Calu3 (cell line): ENCODE data around the gene PTK6. TPM values are rescaled to one million over a fixed set of nuclear protein-coding genes. Genes with fewer than 3 reads are reported as not detected.

Source experiments
- BruUV-seq: library from RNA; stranded (reverse); fragments of 400-500 nt; replicated peaks from 2 replicates; lab custom pipeline; 2021; lab: Mats Ljungman, UMichigan
- CTCF ChIA-PET: fragments of 300-600 bp; sonication (Branson Sonifier 250); formaldehyde crosslinking; loops from one replicate; lab custom pipeline; 2022; ENCODE audit warnings: antibody characterized with exemption; lab: Charles Lee
- DNase-seq: peaks from one replicate; pipeline ENCODE4 v3.0.0; 2022
- H3K27ac Mint-ChIP-seq: one replicate; pipeline ENCODE4 v1.8.0; 2022; ENCODE audit warnings: mixed read lengths; ENCODE audit not compliant: unreplicated experiment
- H3K27me3 Mint-ChIP-seq: one replicate; pipeline ENCODE4 v1.8.0; 2022; ENCODE audit warnings: mixed read lengths; ENCODE audit not compliant: unreplicated experiment
- H3K36me3 Mint-ChIP-seq: one replicate; pipeline ENCODE4 v1.8.0; 2022; ENCODE audit warnings: mild to moderate bottlenecking, moderate library complexity, mixed read lengths; ENCODE audit not compliant: insufficient read depth, unreplicated experiment
- H3K4me1 Mint-ChIP-seq: one replicate; pipeline ENCODE4 v1.8.0; 2022; ENCODE audit warnings: mild to moderate bottlenecking, low read depth, mixed read lengths; ENCODE audit not compliant: unreplicated experiment
- H3K4me3 Mint-ChIP-seq: one replicate; pipeline ENCODE4 v1.8.0; 2022; ENCODE audit warnings: mild to moderate bottlenecking, low read depth, moderate library complexity, mixed read lengths; ENCODE audit not compliant: unreplicated experiment
- H3K9me3 Mint-ChIP-seq: one replicate; pipeline ENCODE4 v1.8.0; 2022; ENCODE audit warnings: low read depth, mixed read lengths; ENCODE audit not compliant: unreplicated experiment
- intact Hi-C: fragments of 100-400 bp; cut with micrococcal nuclease; formaldehyde crosslinking; loops from one replicate; pipeline ENCODE4 v1.10.0; 2022; ENCODE audit not compliant: unreplicated experiment
- total RNA-seq: library from RNA; stranded (reverse); gene quantifications from 2 replicates; pipeline ENCODE4 v1.2.3, GENCODE V29; 2022
- TF ChIP-seq, protein P1 (sequence below): fragments of 200-600 bp; IDR thresholded peaks from one replicate; pipeline ENCODE4 v1.8.0; 2022; ENCODE audit warnings: antibody characterized with exemption; ENCODE audit not compliant: unreplicated experiment

The PTK6 gene
- total RNA-seq, 1 experiment from 2014 or later: 15.9 TPM

DNA sequence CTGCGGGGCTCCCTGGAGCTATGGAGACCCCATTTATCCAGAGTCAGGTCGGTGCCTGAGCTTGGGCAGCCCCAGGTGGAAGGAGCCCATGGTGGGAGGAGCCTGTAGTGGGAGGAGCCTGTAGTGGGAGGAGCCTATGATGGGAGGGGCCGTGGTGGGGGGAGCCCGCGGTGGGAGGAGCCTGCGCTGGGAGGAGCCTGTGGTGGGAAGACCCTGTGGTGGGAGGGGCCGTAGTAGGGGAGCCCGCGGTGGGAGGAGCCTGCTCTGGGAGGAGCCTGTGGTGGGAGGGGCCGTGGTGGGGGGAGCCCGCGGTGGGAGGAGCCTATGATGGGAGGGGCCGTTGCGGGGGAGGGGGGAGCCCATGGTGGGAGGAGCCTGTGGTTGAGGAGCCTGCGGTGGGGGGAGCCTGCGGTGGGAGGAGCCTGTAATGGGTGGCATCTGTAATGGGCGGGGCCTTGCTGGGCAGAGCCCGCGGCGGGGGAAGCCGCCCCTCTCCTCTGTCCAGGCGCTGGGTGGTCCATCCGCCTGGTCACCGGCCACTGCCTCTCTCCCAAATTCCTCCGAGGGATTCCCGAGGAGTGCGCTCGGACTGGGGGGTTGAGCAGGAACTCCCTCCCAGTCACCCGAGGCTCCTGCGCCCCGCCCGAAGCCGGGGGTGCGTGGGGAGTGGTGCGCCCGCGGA, 16.2 kb upstream of the PTK6 start:
- H3K27ac Mint-ChIP-seq: peak overlapping the region; percentile 44
- BruUV-seq: no TSS peak
- no peaks in the 10 kb centered on the region for H3K4me1 Mint-ChIP-seq
- CTCF ChIA-PET: no interaction called here
- H3K4me3 Mint-ChIP-seq: peak overlapping the region; percentile 46
- no peaks in the 10 kb centered on the region for H3K9me3 Mint-ChIP-seq
- TF ChIP-seq, protein P1, sequence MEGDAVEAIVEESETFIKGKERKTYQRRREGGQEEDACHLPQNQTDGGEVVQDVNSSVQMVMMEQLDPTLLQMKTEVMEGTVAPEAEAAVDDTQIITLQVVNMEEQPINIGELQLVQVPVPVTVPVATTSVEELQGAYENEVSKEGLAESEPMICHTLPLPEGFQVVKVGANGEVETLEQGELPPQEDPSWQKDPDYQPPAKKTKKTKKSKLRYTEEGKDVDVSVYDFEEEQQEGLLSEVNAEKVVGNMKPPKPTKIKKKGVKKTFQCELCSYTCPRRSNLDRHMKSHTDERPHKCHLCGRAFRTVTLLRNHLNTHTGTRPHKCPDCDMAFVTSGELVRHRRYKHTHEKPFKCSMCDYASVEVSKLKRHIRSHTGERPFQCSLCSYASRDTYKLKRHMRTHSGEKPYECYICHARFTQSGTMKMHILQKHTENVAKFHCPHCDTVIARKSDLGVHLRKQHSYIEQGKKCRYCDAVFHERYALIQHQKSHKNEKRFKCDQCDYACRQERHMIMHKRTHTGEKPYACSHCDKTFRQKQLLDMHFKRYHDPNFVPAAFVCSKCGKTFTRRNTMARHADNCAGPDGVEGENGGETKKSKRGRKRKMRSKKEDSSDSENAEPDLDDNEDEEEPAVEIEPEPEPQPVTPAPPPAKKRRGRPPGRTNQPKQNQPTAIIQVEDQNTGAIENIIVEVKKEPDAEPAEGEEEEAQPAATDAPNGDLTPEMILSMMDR: no peak
- intact Hi-C loops: no loop called here
- H3K27me3 Mint-ChIP-seq: peaks cover 8% of the 10 kb centered on the region
- H3K36me3 Mint-ChIP-seq: peaks cover 45% of the 10 kb centered on the region
- DNase-seq: peak; percentile 81

DNA sequence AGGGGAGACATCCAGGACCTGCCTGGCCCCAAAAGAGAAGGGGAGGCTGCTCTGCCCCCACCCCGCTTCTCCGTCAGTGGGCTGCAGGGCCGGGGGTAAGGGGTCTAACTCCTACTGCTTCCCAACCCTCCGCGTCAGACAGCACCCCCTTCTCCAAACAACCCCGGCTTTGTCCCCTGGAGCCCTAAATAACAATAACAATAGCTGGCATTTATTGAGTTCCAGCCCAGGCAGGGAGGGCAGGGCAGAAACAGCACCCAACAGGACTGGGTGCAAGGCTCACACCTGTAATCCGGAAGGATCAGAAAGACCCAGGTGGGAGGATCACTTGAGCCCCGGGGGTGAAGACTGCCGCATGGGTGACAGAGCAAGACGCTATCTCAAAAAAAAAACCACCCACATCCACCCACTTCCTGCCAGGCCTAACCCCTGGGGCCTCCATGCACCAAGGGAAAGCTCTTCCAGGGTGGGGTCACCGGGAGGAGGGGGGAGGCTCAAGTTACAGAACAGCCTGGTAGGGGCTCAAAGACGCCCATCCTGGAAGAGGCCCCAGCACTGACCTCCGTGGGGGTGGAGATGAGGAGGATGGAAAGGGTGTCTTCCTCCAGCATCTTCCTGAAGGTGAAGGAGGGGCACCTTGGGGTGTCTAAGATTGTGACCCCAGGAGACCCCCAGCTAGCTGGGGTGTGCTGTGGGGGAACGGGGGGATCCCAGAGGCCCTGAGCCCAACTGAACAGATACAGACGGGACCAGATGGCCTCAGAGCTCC, 15.5 kb upstream of the PTK6 start:
- intact Hi-C loops: no loop called here
- H3K4me3 Mint-ChIP-seq: peak overlapping the region; percentile 46
- TF ChIP-seq, protein P1: no peak
- H3K36me3 Mint-ChIP-seq: peaks cover 40% of the 10 kb centered on the region
- H3K9me3 Mint-ChIP-seq: no peaks in the 10 kb centered on the region
- H3K27me3 Mint-ChIP-seq: peaks cover 8% of the 10 kb centered on the region
- no TSS peak for BruUV-seq
- CTCF ChIA-PET: no interaction called here
- H3K4me1 Mint-ChIP-seq: no peaks in the 10 kb centered on the region
- peak overlapping the region; percentile 44 for H3K27ac Mint-ChIP-seq
- no peak for DNase-seq

DNA sequence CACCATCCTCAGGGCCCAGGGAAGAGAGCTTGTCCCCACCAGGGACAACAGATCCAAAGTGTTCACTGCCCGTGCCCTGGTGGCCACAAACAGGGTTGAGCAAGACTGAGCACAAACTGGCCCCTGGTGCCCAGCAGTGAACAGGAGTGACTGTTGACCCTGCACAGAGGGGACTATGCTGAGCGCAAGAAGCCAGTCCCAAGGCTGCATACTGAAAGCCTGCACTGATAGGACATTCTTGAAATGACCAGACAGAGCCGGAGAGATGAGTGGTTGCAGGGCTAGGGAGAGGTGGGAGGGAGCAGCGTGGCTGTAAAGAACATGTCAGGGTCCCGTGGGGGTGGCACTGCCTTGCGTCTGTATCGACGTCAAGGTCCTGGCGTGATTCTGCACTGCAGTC, 13.9 kb upstream of the PTK6 start:
- BruUV-seq: no TSS peak
- no peak overlapping the region for H3K27ac Mint-ChIP-seq
- no peak for DNase-seq
- H3K9me3 Mint-ChIP-seq: no peaks in the 10 kb centered on the region
- H3K4me1 Mint-ChIP-seq: no peaks in the 10 kb centered on the region
- CTCF ChIA-PET: interaction anchor here (1.2 kb wide), 1 partner anchor 13 kb away, joined by 5 read pairs; no protein-coding TSS in a partner anchor
- intact Hi-C loops: no loop called here
- H3K27me3 Mint-ChIP-seq: peaks cover 8% of the 10 kb centered on the region
- peaks cover 35% of the 10 kb centered on the region for H3K36me3 Mint-ChIP-seq
- no peak overlapping the region for H3K4me3 Mint-ChIP-seq
- TF ChIP-seq, protein P1: no peak

DNA sequence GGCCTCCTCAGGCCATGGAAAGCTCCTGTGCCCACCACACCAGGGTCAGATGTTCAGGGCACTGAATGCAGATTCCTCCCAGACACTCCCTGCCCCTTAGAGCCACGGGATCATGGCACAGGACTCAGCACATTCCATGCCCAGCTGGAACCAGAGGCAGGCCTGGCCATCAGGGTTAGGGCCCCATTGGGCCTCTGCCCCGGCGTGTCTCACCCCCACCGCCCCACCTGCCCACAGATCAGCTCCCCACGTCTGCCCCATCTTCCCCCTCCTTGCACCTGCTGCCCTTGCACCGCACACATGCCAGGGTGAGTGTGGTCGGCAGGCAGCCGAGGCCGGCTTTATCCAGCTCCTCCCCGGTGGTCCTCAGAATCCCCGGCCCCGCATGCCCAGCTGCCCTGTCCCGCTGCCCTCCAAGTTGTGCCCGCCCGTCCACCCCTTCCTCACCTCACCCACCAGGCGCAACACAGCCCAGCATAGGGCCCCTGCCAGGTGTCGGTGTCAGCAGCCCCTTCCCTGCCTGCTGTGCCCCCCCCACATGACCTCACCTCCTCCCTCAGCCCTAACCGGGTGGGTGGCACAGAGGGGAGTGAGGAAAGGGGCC, 12.6 kb upstream of the PTK6 start:
- H3K27me3 Mint-ChIP-seq: peaks cover 8% of the 10 kb centered on the region
- intact Hi-C loops: no loop called here
- H3K27ac Mint-ChIP-seq: no peak overlapping the region
- H3K4me3 Mint-ChIP-seq: no peak overlapping the region
- BruUV-seq: no TSS peak
- peaks cover 27% of the 10 kb centered on the region for H3K36me3 Mint-ChIP-seq
- no peaks in the 10 kb centered on the region for H3K9me3 Mint-ChIP-seq
- CTCF ChIA-PET: no interaction called here
- TF ChIP-seq, protein P1: no peak
- no peak for DNase-seq
- peaks cover 10% of the 10 kb centered on the region for H3K4me1 Mint-ChIP-seq
